Measurements from ENCODE around the gene CLCA2.
"Not testable (repeated sequence)": the region's sequence is repeated elsewhere in the genome, so short reads cannot be mapped to it uniquely, and the experiment has no call there.

CLCA2 gene

GRCh38 chr1:86477682-86478081 is 53.7 kb downstream of the CLCA2 start:
- DNase-seq (ENCODE audit: low read depth) = no peak

- no peak for DNase-seq (ENCODE audit: low read depth)
These were observed 54.6 kb downstream of the CLCA2 start for GRCh38 chr1:86478416-86479156.

GRCh38 chr1:86481966-86482365 is 58.0 kb downstream of the CLCA2 start:
- no peak for DNase-seq (ENCODE audit: low read depth)

DNA sequence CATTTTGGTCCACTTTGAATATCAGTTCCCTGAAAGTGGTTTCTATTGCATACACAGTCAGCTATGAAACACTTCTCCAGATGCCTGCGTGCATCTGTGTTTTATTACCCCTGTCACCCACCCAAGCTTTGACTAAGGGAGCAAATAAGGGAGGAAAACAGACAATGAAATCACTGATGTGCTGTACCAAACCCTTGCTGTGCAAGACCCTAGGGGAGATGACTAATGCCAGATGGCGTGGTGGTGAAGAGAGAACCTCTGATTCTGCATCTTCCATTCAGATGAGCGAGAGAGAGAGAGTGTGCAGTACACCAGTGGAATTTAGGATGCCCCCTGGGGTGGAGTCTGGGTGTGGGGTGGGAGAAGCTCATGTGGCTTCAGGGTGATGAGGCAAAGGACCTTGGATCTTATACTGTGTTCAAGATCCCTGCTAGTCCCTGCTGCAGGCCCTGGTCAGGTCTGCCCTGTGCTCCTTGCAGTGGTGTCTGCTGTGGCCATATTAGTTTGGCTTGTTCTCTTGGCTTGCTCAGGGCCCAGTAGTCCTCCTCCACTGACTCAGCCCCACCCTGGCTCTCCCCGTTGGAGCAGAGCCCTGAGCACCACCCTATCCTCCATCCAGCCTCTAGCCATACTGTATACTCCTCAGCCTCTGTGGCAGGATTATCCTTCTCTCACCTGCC is 63.3 kb downstream of the CLCA2 start:
- peak; percentile 96 for DNase-seq (ENCODE audit: low read depth)

DNA sequence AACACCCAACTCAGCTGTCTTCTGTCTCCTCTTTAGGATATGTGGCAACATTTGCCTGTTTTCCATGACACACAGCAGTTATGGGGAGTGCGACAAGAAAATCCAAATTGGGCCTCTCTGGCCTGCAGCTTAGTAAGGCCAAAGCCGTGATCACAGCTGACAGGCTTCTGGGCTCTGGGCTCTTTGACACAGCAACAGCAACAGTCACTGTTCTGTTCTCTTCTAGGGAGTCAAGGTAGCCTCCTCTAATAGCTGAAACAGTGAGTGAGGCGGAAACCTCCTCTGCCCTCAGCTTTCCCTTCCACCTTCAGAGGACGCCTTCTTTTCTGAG is 63.8 kb downstream of the CLCA2 start:
- no peak for DNase-seq (ENCODE audit: low read depth)

- DNase-seq (ENCODE audit: low read depth) = no peak
These were observed 65.4 kb downstream of the CLCA2 start for GRCh38 chr1:86489242-86489878.

- no peak for DNase-seq (ENCODE audit: low read depth)
These were observed 67.4 kb downstream of the CLCA2 start for GRCh38 chr1:86491171-86491950.

- no peak for DNase-seq (ENCODE audit: low read depth)
These were observed 74.3 kb downstream of the CLCA2 start for GRCh38 chr1:86498281-86498680.

- DNase-seq (ENCODE audit: low read depth) = no peak
These were observed 76.1 kb downstream of the CLCA2 start for GRCh38 chr1:86499987-86500593.

- no peak for DNase-seq (ENCODE audit: low read depth)
These were observed 76.7 kb downstream of the CLCA2 start for GRCh38 chr1:86500714-86501113.

GRCh38 chr1:86502125-86502646 is 78.2 kb downstream of the CLCA2 start:
- DNase-seq (ENCODE audit: low read depth) = not testable (repeated sequence)

DNA sequence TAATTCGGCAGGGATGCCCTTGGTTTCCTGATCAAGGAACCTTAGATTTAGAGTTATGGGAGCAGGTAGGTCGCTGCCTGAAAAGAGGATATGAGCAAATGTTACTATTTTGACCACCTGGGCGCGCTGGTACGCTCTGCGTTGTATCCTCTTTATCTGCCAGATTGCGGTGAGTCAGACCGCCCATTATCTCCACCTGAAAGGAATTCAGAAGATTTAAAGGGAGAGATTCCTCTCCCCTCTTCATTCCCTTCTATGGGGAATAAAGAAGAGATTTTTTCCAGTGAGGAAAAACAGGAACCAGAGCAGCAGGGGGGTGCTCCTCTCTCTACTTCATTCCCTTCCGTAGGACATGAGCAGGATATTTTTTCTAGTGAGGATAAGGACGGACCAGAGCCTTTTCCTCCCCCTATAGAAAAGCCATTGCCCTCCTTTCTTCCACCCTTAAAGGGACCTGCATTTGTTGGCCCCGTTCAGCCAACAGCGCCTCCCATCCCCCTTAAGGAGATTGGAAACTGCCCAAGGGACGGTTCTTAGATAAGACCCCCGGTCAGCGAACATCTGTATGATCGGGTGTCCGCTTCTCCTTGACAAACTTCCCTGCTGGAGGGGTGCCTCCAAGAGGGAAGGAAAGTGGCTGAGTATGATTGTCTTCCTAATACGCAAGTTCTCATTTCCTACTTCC is 78.9 kb downstream of the CLCA2 start:
- no peak for DNase-seq (ENCODE audit: low read depth)

GRCh38 chr1:86503406-86504136 is 79.6 kb downstream of the CLCA2 start:
- no peak for DNase-seq (ENCODE audit: low read depth)

GRCh38 chr1:86504137-86504479 is 80.1 kb downstream of the CLCA2 start:
- no peak for DNase-seq (ENCODE audit: low read depth)

DNA sequence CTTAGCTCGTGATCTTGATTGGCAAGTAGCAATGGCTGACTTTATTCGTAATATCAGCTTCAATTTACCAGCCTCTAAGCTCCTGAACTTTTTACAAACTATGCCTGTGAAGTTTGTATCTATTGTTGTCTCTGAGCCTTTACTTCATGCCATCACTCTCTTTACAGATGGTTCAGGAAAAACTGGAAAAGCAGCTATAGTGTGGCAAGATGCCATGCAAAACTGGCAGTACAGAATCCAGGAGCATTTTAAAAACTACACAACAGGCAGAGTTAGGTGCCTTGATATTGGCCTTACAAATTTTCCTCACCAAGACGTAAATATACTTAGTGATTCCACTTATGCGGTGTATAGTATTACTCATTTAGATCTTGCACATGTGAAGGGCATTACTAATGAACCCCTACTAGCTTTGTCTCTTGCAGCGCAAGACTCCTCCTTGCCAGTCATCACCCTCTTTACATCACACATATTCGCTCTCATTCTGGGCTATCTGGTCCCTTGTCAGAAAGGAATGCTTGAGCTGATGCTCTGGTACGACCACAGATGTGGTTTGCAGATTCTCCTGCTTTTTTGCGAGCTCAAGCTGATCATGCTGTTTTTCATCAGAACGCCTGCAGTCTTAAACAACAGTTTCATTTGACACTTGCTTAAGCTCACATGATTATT is 81.1 kb downstream of the CLCA2 start:
- no peak for DNase-seq (ENCODE audit: low read depth)

DNA sequence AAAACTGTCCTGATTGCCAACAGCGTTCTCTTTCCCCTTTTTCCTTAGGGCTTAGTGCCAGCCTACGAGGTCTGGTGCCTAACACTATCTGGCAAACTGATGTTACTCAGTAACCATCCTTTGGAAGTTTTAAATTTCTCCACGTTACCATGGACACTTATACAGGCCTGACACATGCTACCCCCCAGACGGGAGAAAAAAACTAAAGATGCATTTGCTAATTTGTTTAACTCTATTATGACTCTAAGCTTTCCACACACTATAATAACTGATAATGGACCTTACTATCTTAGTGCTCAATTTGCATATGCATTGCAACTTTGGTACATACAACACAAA is 81.6 kb downstream of the CLCA2 start:
- no peak for DNase-seq (ENCODE audit: low read depth)

Data from HS-5 (cell line).